ENCODE results near the gene C22orf39.
A peak's percentile ranks its signal among the peaks of the same experiment; 100 is the strongest.

The C22orf39 gene

DNA sequence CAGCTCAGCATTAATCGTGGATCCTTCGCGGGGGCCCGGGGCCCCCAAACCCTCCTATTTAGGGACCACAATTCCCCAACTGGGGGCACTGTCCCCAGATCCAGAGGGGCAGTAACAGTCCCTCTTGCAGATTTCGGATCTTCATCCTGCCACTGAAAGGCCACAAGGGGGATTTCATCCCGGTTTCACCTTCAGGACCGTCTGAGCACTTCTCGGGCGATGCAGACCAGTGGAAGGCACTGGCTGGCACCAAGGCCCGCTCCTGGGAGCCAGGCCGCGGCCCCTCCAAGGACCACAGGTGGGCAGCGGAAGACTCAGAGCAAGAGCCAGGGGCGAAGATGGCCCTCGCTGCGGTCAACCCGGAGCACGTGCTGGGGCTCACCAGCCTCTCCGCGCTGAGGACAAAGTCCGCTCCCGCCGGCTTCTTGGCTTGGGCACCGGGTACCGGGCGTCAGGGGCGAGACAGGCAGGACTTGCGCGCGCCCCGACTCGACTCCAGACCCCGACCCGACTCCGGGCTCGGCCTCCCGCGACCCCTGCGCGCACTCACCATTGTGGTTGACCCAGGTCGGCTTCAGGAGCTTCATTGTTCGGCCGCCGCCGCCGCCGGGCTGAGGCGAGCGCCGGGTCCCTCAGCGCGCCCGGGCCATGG is 16.5 kb downstream of the C22orf39 start:
- DNase-seq (ENCODE audit: low read depth): peak; percentile 25
- TF ChIP-seq, protein P1, sequence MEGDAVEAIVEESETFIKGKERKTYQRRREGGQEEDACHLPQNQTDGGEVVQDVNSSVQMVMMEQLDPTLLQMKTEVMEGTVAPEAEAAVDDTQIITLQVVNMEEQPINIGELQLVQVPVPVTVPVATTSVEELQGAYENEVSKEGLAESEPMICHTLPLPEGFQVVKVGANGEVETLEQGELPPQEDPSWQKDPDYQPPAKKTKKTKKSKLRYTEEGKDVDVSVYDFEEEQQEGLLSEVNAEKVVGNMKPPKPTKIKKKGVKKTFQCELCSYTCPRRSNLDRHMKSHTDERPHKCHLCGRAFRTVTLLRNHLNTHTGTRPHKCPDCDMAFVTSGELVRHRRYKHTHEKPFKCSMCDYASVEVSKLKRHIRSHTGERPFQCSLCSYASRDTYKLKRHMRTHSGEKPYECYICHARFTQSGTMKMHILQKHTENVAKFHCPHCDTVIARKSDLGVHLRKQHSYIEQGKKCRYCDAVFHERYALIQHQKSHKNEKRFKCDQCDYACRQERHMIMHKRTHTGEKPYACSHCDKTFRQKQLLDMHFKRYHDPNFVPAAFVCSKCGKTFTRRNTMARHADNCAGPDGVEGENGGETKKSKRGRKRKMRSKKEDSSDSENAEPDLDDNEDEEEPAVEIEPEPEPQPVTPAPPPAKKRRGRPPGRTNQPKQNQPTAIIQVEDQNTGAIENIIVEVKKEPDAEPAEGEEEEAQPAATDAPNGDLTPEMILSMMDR (conservative IDR thresholded peaks at IDR 0.05; ENCODE audit: control insufficient read depth, insufficient read depth, low read depth, low read length): peak; percentile 16
- peak overlapping the region; percentile 88 for H3K4me3 ChIP-seq (ENCODE audit: control insufficient read depth, low read depth, low read length)

DNA sequence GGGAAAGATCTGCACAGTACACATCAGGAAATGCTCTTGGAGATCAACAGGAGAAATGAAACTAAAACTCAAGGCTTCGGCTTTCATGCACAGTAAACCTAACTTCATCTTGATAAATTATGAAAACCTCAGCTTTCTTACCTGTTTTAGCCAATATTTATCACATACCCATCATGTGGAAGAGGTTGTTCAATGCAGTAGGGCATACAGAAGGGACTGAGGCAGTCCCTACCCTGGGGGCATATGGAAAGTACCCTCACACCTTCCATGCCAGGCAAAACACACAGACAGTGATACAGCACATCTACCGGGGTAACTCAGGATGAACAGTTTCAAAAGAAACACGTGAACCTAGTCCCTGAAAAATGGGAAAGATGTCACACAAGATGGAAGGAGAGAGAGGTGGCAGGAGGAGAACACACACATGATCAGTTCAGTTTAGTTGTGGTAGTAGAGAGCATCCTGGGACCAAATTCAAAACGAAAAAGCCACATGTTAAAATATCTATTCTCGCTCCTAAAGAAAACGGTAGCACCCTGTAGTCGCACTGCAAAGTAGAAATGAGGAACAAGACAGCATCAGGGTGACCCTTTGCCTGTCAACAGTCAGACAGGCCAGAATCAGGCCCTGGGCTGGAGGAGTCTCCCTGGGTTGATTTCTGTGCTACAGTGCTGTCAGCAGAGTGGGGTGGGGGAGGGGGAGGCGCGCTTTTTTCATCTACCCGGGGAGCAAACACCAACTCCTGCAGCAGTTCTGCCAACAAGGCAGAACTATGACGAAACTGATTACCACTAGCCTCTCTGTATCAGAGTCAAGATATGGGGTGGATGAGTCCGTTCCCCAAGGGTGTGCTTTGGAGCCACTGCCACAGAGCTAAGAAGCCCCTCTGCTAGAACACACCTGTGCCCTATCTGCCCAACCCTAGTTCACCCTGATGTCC is 17.3 kb downstream of the C22orf39 start:
- TF ChIP-seq, protein P1 (conservative IDR thresholded peaks at IDR 0.05; ENCODE audit: control insufficient read depth, insufficient read depth, low read depth, low read length): no peak
- peak; percentile 80 for DNase-seq (ENCODE audit: low read depth)

DNA sequence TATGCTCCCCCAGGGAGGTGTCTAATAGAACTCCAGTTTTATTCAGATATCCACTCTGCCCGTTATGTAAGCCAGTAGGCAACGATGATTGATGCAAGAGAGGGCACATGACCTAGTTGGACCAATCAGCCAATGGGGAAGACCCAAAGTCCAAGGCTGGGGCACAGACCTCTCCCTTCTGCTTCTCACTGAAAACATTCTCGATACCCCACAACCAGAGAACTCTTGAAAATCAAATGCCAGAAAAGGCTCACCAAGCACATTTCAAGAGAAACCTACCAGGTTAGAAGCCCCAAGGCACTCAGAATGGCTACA is 23.4 kb downstream of the C22orf39 start:
- H3K4me3 ChIP-seq (ENCODE audit: control insufficient read depth, low read depth, low read length): no peak overlapping the region
- TF ChIP-seq, protein P1 (conservative IDR thresholded peaks at IDR 0.05; ENCODE audit: control insufficient read depth, insufficient read depth, low read depth, low read length): no peak
- no peak for DNase-seq (ENCODE audit: low read depth)

More for the DNA sequence above, 17.3 kb downstream of the C22orf39 start:
- peak overlapping the region; percentile 88 for H3K4me3 ChIP-seq (ENCODE audit: control insufficient read depth, low read depth, low read length)

DNA sequence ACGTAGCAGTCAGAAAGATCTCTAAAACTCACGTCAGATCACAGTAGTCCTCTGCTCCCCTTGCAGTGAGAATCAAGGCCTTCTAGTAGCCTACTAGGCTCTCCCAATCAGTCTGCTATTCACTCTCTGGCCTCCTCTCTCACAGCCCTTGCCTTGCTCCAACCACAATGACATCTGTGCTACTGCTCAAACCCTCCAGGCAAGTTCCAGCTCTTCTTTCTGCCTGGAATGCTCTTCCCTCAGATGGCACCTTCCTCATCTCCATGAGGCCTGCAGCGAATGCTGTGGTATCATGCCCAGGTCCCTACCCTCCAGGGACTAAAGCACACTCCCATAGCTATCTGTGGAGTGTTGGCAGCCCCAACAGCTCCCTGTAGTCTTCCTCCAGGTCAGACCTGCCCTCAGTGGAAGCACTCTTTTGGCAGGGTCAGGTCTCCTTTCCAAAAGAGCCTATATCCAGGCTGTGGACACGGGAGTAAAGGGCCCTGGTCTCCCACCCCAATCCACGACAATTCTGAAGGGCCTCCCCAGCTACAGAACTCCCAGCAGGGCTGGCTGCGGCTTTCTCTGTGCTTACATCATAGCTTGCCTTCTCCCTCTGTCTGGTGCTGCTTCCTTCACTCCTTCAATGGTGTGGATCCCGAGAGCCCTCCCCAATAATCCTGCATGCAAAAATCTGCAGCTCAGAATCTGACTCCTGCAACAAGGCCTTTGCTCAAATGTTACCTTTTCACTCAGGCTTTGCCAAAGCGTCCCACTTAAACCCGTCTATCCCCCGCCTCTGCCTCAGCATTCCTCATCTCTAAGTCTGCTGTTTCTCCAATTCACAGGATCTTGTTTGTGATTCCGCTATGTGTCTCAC is 24.8 kb downstream of the C22orf39 start:
- TF ChIP-seq, protein P1 (conservative IDR thresholded peaks at IDR 0.05; ENCODE audit: control insufficient read depth, insufficient read depth, low read depth, low read length): no peak
- no peak overlapping the region for H3K4me3 ChIP-seq (ENCODE audit: control insufficient read depth, low read depth, low read length)
- no peak for DNase-seq (ENCODE audit: low read depth)

DNA sequence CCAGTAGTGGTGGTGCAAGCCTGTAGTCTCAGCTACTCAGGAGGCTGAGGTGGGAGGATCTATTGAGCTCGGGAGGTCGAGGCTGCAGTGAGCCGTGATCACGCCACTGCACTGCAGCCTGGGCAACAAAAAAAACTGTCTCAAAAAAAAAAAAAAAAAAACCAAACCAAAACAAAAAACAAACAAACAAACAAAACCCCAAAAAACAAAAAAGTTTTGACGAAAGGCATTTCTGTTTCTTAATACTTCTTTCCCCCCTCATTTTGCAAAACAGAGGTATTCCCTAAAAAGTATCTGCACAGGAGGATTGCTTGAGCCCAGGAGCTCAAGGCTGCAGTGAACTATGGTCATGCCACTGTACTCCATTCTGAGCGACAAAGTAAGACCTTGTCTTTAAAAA is 27.2 kb downstream of the C22orf39 start:
- no peak overlapping the region for H3K4me3 ChIP-seq (ENCODE audit: control insufficient read depth, low read depth, low read length)
- TF ChIP-seq, protein P1 (conservative IDR thresholded peaks at IDR 0.05; ENCODE audit: control insufficient read depth, insufficient read depth, low read depth, low read length): no peak
- DNase-seq (ENCODE audit: low read depth): no peak

DNA sequence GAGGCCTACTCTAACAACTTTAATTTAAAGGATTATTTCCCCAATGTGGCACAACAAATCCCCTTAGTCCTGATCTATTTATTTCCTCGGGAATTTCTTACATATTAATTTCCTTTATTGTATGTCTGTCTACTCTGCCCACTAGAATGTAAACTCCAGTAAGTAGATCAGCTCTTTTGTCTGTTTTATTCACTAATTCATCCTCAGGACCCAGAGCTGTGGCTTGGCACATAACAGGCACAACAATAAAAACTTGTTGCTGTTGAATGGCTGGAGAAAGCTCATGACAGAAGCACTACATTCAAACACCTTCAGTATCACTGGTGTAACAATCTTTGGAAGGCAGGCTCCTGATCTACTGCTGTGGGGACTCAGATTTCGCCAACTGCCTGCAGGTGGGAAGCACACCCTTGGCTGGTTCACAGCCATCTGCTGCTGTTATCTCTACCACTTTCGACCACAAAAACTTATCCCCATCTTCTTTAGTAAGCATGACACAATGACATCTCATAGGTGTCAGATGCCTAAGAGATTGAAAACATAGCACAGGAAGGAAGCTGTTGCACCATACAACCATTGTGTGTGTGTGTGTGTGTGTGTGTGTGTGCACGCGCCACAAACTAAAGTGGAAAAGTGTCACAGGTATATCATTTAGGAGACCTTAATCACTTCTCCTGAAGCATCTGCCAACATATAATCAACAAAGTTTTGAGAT is 27.9 kb downstream of the C22orf39 start:
- H3K4me3 ChIP-seq (ENCODE audit: control insufficient read depth, low read depth, low read length): no peak overlapping the region
- TF ChIP-seq, protein P1 (conservative IDR thresholded peaks at IDR 0.05; ENCODE audit: control insufficient read depth, insufficient read depth, low read depth, low read length): no peak
- DNase-seq (ENCODE audit: low read depth): no peak

Data from fibroblast of mammary gland (primary cell).